Uterus (tissue), 2 donors: Measurements from ENCODE around the gene SULT1A2.

Source experiments
- POLR2A ChIP-seq, 2 donors: fragments of 450-650 bp; IDR thresholded peaks; one replicate each; pipeline ENCODE4 v1.6.1; 2016; ENCODE audit warnings: antibody characterized with exemption in 2 of 2, mild to moderate bottlenecking in 1 of 2, moderate library complexity in 1 of 2
- TF ChIP-seq, protein P1 (sequence below), 4 experiments: fragments of 200-600 bp in 2 of 4; fragments of 450-650 bp in 2 of 4; sonication (generic) in 2 of 4; IDR thresholded peaks; one replicate each; pipeline ENCODE4 v1.5.1; 2016 to 2019; ENCODE audit warnings: antibody characterized with exemption in 4 of 4, mild to moderate bottlenecking in 2 of 4, moderate library complexity in 1 of 4

DNA sequence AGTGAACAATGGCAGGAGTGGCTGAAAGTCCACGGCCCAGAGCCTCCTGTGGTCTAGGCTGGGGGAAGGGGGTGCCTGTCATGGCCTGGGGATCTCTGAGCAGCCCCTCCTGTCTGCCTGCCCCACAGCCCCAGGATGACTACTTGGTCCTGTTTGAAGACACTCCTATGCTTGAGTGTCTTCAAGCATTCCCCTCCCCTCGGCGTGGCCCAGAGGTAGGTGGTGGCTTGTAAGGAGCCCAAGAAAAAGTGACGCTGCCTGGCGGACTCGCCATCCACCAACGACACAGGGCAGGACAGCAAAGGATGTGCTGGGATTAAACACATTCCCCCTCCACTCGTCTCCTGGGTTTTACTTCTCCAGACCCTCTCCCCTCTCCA, 7.3 kb upstream of the SULT1A2 start:
- TF ChIP-seq, protein P1, sequence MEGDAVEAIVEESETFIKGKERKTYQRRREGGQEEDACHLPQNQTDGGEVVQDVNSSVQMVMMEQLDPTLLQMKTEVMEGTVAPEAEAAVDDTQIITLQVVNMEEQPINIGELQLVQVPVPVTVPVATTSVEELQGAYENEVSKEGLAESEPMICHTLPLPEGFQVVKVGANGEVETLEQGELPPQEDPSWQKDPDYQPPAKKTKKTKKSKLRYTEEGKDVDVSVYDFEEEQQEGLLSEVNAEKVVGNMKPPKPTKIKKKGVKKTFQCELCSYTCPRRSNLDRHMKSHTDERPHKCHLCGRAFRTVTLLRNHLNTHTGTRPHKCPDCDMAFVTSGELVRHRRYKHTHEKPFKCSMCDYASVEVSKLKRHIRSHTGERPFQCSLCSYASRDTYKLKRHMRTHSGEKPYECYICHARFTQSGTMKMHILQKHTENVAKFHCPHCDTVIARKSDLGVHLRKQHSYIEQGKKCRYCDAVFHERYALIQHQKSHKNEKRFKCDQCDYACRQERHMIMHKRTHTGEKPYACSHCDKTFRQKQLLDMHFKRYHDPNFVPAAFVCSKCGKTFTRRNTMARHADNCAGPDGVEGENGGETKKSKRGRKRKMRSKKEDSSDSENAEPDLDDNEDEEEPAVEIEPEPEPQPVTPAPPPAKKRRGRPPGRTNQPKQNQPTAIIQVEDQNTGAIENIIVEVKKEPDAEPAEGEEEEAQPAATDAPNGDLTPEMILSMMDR (IDR thresholded peaks at IDR 0.05), result no peak
- TF ChIP-seq POLR2A (IDR thresholded peaks at IDR 0.05), result no peak
